Testis (tissue), 3 donors: ENCODE measurements around the gene DUS4L. TPM values are rescaled to one million over a fixed set of nuclear protein-coding genes. Genes with fewer than 3 reads are reported as not detected.

ENCODE experiments used
- DNase-seq: peaks from one replicate; pipeline ENCODE4 v3.0.0-alpha.2; 2019
- H3K27ac ChIP-seq, 2 donors: fragments of 200-600 bp; sonication (generic); one replicate each; pipeline ENCODE4 v1.5.1; 2019
- H3K27me3 ChIP-seq: fragments of 200-600 bp; sonication (generic); one replicate; pipeline ENCODE4 v1.5.1; 2019
- H3K36me3 ChIP-seq: fragments of 200-600 bp; sonication (generic); one replicate; pipeline ENCODE4 v1.5.1; 2017; ENCODE audit warnings: low read depth; ENCODE audit errors: missing control alignments
- H3K4me1 ChIP-seq: fragments of 200-600 bp; sonication (generic); one replicate; pipeline ENCODE4 v1.5.1; 2019
- H3K4me3 ChIP-seq, 2 donors: fragments of 200-600 bp; sonication (generic); one replicate each; pipeline ENCODE4 v1.5.1; 2017 to 2019
- H3K9me3 ChIP-seq: fragments of 200-600 bp; sonication (generic); one replicate; pipeline ENCODE4 v1.5.1; 2017
- POLR2A ChIP-seq: fragments of 450-650 bp; IDR thresholded peaks from one replicate; pipeline ENCODE4 v1.6.1; 2017; ENCODE audit warnings: antibody characterized with exemption, mild to moderate bottlenecking, moderate library complexity
- WGBS, 2 donors: methylation state at CpG; one replicate each; pipeline ENCODE4 v1.1.5; 2018; 5-methylcytosine and 5-hydroxymethylcytosine counted together
- intact Hi-C: fragments of 100-400 bp; cut with DNase I; formaldehyde crosslinking; loops from one replicate; pipeline ENCODE4 v1.15.1; 2023; ENCODE audit warnings: low total_unique reads
- polyA plus RNA-seq: library from polyadenylated mRNA; stranded (reverse); fragments of 350-450 nt; fragmentation: Illumina TruSeq; extraction: RNeasy Lipid Tissue Mini Kit (QIAGEN cat#74804); gene quantifications from one replicate; pipeline ENCODE4 v1.2.3, GENCODE V29; 2014; ENCODE audit warnings: low read depth, low replicate concordance; ENCODE audit not compliant: insufficient read depth
- total RNA-seq, 2 donors: library from RNA; depleted of rRNA; stranded (reverse); fragments of >200 nt; gene quantifications; one replicate each; pipeline ENCODE4 v1.2.3, GENCODE V29; 2016
- TF ChIP-seq, protein P1 (sequence below), 3 experiments: fragments of 450-650 bp in 2 of 3; fragments of 200-600 bp in 1 of 3; sonication (generic) in 1 of 3; IDR thresholded peaks; one replicate each; pipeline ENCODE4 v1.5.1; 2016 to 2019; ENCODE audit warnings: antibody characterized with exemption in 3 of 3, mild to moderate bottlenecking in 2 of 3, moderate library complexity in 1 of 3

Gene DUS4L
- total and polyA plus RNA-seq, 3 donors from 2014 or later, result 9.5 to 30.2 (median 19.5) TPM

DNA sequence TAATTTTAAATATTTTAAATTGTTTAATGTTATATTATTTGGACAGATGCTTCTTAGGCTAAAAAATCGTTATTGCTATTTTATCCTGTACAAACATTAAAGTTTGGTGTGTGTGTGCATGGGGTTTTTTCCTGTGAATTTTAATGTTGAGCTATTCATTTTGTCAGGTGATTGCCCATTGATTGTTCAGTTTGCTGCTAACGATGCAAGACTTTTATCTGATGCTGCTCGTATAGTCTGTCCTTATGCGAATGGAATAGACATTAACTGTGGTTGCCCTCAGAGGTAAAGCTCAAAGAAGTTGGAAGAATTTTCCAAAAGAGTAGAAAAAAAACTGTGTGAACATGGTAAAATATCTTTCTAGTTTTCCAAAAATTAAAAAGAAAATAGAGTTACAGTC, 9.8 kb downstream of the DUS4L start:
- H3K27me3 ChIP-seq, result no peaks in the 10 kb centered on the region
- intact Hi-C loops, result no loop called here
- no peak for TF ChIP-seq POLR2A
- TF ChIP-seq, protein P1, sequence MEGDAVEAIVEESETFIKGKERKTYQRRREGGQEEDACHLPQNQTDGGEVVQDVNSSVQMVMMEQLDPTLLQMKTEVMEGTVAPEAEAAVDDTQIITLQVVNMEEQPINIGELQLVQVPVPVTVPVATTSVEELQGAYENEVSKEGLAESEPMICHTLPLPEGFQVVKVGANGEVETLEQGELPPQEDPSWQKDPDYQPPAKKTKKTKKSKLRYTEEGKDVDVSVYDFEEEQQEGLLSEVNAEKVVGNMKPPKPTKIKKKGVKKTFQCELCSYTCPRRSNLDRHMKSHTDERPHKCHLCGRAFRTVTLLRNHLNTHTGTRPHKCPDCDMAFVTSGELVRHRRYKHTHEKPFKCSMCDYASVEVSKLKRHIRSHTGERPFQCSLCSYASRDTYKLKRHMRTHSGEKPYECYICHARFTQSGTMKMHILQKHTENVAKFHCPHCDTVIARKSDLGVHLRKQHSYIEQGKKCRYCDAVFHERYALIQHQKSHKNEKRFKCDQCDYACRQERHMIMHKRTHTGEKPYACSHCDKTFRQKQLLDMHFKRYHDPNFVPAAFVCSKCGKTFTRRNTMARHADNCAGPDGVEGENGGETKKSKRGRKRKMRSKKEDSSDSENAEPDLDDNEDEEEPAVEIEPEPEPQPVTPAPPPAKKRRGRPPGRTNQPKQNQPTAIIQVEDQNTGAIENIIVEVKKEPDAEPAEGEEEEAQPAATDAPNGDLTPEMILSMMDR (IDR thresholded peaks at IDR 0.05), result no peak
- H3K4me1 ChIP-seq, result no peaks in the 10 kb centered on the region
- H3K4me3 ChIP-seq, result no peak overlapping the region
- WGBS, 2 donors, result 86 to 90% methylated on average over 4 of the region's 4 CpGs
- no peaks in the 10 kb centered on the region for H3K9me3 ChIP-seq
- no peak overlapping the region for H3K27ac ChIP-seq
- no peaks in the 10 kb centered on the region for H3K36me3 ChIP-seq
- DNase-seq, result no peak

DNA sequence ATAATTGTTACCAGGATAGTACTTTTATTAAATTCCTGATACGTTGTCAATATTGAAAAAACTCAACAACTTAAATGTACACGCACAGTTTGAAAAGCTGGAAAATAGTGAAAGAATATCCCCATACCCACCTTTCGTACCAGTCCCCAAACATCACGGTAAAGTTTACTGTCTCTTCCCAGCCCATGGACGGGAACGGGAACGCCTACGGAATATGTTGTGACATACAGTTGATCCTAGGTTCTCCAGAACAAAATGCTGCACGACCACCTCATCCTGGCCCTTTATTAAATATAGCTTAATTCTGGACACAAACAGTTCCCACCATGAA, 15.7 kb downstream of the DUS4L start:
- peak overlapping the region; percentile 90 to 95 for H3K4me3 ChIP-seq
- TF ChIP-seq, protein P1 (IDR thresholded peaks at IDR 0.05), result no peak
- no peak for TF ChIP-seq POLR2A
- no peaks in the 10 kb centered on the region for H3K36me3 ChIP-seq
- H3K27me3 ChIP-seq, result no peaks in the 10 kb centered on the region
- intact Hi-C loops, result no loop called here
- no peaks in the 10 kb centered on the region for H3K9me3 ChIP-seq
- peak overlapping the region; percentile 89 to 97 for H3K27ac ChIP-seq
- no peak for DNase-seq
- H3K4me1 ChIP-seq, result peaks cover 16% of the 10 kb centered on the region
- WGBS, 2 donors, result 1 to 2% methylated on average over 9 of the region's 9 CpGs

DNA sequence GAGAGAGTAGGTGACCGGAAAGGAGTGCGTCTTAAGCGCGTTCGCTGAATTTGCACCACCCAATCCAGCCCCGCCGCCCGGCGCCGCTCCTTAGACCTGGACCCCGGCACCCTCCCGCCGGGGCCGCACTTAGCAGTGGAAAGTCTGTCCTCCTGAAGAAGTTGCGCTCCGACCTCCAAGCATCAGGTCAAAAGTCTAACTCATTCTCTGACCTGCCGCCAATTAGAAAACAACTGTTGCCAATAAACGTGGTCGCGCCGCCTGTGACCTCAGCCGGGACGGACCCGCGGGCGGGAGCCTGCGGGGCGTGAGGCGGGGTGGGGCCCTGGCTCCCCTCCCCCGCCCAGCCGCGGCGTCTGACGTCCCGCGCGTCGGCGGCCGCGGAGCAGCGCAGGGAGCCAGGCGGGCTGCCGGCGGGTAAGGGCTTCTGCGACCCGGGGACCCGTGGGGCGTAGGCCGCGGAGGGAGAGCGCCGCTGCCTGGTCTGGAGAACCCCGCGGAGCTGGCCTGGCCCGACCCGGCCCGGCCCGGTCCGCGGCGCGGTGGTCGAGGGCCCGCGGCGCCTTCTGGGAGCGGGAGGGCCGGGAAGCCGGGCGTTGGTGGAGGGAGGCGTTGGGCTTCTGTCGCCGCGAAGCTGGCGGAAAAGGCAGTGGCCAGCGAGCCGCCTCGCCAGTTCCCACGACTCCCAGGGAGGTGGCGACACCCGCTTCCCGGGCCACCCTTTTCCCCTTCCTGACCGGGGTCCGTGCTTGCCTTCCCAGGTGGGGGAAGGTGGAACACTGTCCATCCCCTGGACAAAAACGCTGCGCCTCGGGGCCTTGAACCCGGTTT, 16.3 kb downstream of the DUS4L start, which contains the start of gene BCAP29:
TSS of gene BCAP29 (plus strand) at position 362 of the 831 bp plus-strand sequence. CDS start 527 bp downstream, outside the sequence.
- 0% methylated on average over 24 to 72 of the region's 89 CpGs for WGBS, 2 donors
- Histone ChIP-seq H3K9me3 (no peaks in the 10 kb centered on the region), H3K4me1 (peaks cover 16% of the 10 kb centered on the region), H3K27me3 (no peaks in the 10 kb centered on the region), H3K27ac (peak within 1 kb of the TSS; percentile 89 to 97), H3K4me3 (peak within 1 kb of the TSS; percentile 90 to 95), H3K36me3 (no peaks in the 10 kb centered on the region)
- TF ChIP-seq, protein P1 (IDR thresholded peaks at IDR 0.05), result no peak
- TF ChIP-seq POLR2A, result no peak
- peak; percentile 80 for DNase-seq
- intact Hi-C loops, result no loop called here

DNA sequence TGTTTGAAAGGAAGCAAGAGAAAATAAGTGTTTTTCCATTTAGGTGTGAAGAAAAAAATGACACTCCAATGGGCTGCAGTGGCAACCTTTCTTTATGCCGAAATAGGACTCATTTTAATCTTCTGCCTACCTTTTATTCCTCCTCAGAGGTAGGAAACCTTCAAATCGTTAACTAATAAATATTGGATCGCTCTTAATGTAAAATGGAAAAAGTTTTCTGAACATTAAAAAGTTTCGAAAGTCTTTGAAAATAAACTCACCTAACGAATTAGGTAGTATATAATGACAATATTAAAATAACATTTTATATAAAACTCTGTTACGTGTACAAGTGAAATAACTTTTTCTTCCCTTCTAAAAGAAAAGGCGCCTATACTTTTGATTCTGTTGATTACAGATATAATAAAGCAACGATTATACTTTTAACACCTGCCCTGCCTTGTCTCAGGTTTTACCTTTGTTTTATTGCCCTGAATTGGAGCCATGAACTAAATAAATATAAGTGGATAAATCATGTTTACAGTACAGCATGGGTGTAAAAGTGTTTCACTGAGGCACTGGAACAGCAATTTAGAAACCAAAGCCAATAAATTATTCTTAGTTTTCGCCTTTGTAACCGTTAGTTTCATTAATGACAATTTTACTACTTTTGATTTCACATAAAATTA, 17.1 kb downstream of the DUS4L start:
- no peak for DNase-seq
- H3K9me3 ChIP-seq, result no peaks in the 10 kb centered on the region
- H3K27ac ChIP-seq, result peak overlapping the region; percentile 89 to 97
- intact Hi-C loops, result no loop called here
- H3K36me3 ChIP-seq, result no peaks in the 10 kb centered on the region
- H3K4me3 ChIP-seq, result peak overlapping the region; percentile 90 to 95
- H3K27me3 ChIP-seq, result no peaks in the 10 kb centered on the region
- TF ChIP-seq, protein P1 (IDR thresholded peaks at IDR 0.05), result no peak
- no peak for TF ChIP-seq POLR2A
- 13 to 24% methylated on average over 10 of the region's 10 CpGs for WGBS, 2 donors
- H3K4me1 ChIP-seq, result peaks cover 16% of the 10 kb centered on the region
